Lower leg skin (tissue), 3 donors: Measurements from ENCODE around the gene MCM5.

Source experiments
- POLR2A ChIP-seq, 2 donors: fragments of 450-650 bp; IDR thresholded peaks; one replicate each; pipeline ENCODE4 v1.6.1; 2016 to 2017; ENCODE audit warnings: antibody characterized with exemption in 2 of 2, mild to moderate bottlenecking in 1 of 2, moderate library complexity in 1 of 2
- TF ChIP-seq, protein P1 (sequence below), 3 donors: fragments of 450-650 bp; IDR thresholded peaks; one replicate each; pipeline ENCODE4 v1.5.1; 2016; ENCODE audit warnings: antibody characterized with exemption in 3 of 3, mild to moderate bottlenecking in 3 of 3, moderate library complexity in 2 of 3

DNA sequence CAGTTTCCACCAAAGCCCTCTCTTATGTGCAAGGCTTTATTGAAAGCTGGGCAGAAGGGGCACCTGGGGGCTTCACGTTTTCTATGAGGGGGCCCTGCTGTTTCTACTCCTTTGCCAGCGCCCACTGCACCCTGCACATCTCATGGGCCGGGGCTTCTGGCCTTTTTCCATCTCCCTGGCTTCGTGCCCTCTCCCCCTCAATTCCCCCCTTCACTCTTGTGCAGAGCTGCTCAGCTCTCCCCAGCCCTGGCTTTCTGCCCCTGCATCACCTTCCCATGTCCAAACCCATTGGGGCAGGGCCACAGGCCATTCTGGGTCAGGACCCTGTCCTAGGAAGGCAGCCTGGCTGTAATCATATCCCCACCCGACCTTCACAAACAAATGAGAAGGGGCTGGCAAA, 36.5 kb downstream of the MCM5 start:
- TF ChIP-seq POLR2A (IDR thresholded peaks at IDR 0.05), result no peak
- TF ChIP-seq, protein P1, sequence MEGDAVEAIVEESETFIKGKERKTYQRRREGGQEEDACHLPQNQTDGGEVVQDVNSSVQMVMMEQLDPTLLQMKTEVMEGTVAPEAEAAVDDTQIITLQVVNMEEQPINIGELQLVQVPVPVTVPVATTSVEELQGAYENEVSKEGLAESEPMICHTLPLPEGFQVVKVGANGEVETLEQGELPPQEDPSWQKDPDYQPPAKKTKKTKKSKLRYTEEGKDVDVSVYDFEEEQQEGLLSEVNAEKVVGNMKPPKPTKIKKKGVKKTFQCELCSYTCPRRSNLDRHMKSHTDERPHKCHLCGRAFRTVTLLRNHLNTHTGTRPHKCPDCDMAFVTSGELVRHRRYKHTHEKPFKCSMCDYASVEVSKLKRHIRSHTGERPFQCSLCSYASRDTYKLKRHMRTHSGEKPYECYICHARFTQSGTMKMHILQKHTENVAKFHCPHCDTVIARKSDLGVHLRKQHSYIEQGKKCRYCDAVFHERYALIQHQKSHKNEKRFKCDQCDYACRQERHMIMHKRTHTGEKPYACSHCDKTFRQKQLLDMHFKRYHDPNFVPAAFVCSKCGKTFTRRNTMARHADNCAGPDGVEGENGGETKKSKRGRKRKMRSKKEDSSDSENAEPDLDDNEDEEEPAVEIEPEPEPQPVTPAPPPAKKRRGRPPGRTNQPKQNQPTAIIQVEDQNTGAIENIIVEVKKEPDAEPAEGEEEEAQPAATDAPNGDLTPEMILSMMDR (IDR thresholded peaks at IDR 0.05), result no peak
